ENCODE results near the gene UBR7.
"Not testable (repeated sequence)": the region's sequence is repeated elsewhere in the genome, so short reads cannot be mapped to it uniquely, and the experiment has no call there.

The UBR7 gene

GRCh38 chr14:93195316-93195999 lies 11.6 kb upstream of the UBR7 start:
- no peak for DNase-seq (ENCODE audit: low read depth)

GRCh38 chr14:93199031-93199430 lies 8.0 kb upstream of the UBR7 start:
- DNase-seq (ENCODE audit: low read depth): no peak

- no peak for DNase-seq (ENCODE audit: low read depth)
These were observed 6.5 kb upstream of the UBR7 start for GRCh38 chr14:93200553-93200952.

GRCh38 chr14:93201155-93201704 lies 5.8 kb upstream of the UBR7 start:
- DNase-seq (ENCODE audit: low read depth): no peak

- DNase-seq (ENCODE audit: low read depth): no peak
These were observed 632 bp downstream of the UBR7 start for GRCh38 chr14:93207468-93208308.

- no peak for DNase-seq (ENCODE audit: low read depth)
These were observed 5.4 kb downstream of the UBR7 start for GRCh38 chr14:93212432-93212831.

- no peak for DNase-seq (ENCODE audit: low read depth)
These were observed 7.5 kb downstream of the UBR7 start for GRCh38 chr14:93214598-93214997.

GRCh38 chr14:93219103-93219726 lies 12.2 kb downstream of the UBR7 start:
- DNase-seq (ENCODE audit: low read depth): peak; percentile 16

- no peak for DNase-seq (ENCODE audit: low read depth)
These were observed 13.5 kb downstream of the UBR7 start for GRCh38 chr14:93220509-93220908.

GRCh38 chr14:93223565-93223964 lies 16.5 kb downstream of the UBR7 start:
- DNase-seq (ENCODE audit: low read depth): no peak

- no peak for DNase-seq (ENCODE audit: low read depth)
These were observed 21.5 kb downstream of the UBR7 start for GRCh38 chr14:93228550-93228949.

- DNase-seq (ENCODE audit: low read depth): no peak
These were observed 23.5 kb downstream of the UBR7 start for GRCh38 chr14:93230539-93230938.

- no peak for DNase-seq (ENCODE audit: low read depth)
These were observed 24.3 kb downstream of the UBR7 start for GRCh38 chr14:93231129-93231979.

- DNase-seq (ENCODE audit: low read depth): no peak
These were observed 25.1 kb downstream of the UBR7 start for GRCh38 chr14:93232159-93232558.

GRCh38 chr14:93233078-93233477 lies 26.0 kb downstream of the UBR7 start:
- DNase-seq (ENCODE audit: low read depth): not testable (repeated sequence)

- DNase-seq (ENCODE audit: low read depth): no peak
These were observed 27.7 kb downstream of the UBR7 start for GRCh38 chr14:93234798-93235197.

GRCh38 chr14:93239869-93240677 lies 33.0 kb downstream of the UBR7 start:
- DNase-seq (ENCODE audit: low read depth): no peak

- DNase-seq (ENCODE audit: low read depth): no peak
These were observed 33.6 kb downstream of the UBR7 start for GRCh38 chr14:93240678-93241000.

- no peak for DNase-seq (ENCODE audit: low read depth)
These were observed 38.8 kb downstream of the UBR7 start for GRCh38 chr14:93245764-93246420.

GRCh38 chr14:93246534-93246933 lies 39.5 kb downstream of the UBR7 start:
- DNase-seq (ENCODE audit: low read depth): no peak
